Retinal pigment epithelial cell (primary cell): Measurements from ENCODE around the gene TNIK.

ENCODE experiments used
- DNase-seq: peaks from one replicate; pipeline ENCODE4 v3.0.0-alpha.2; 2010; ENCODE audit warnings: low read depth
- H3K4me3 ChIP-seq: 2 replicates; pipeline ENCODE4 v1.5.1; 2011; ENCODE audit warnings: mild to moderate bottlenecking, low read length, control low read depth, moderate library complexity
- TF ChIP-seq, protein P1 (sequence below): conservative IDR thresholded peaks from 2 replicates; pipeline ENCODE4 v1.5.1; 2011; ENCODE audit warnings: low read depth, low read length, control low read depth, inconsistent platforms

Gene TNIK

DNA sequence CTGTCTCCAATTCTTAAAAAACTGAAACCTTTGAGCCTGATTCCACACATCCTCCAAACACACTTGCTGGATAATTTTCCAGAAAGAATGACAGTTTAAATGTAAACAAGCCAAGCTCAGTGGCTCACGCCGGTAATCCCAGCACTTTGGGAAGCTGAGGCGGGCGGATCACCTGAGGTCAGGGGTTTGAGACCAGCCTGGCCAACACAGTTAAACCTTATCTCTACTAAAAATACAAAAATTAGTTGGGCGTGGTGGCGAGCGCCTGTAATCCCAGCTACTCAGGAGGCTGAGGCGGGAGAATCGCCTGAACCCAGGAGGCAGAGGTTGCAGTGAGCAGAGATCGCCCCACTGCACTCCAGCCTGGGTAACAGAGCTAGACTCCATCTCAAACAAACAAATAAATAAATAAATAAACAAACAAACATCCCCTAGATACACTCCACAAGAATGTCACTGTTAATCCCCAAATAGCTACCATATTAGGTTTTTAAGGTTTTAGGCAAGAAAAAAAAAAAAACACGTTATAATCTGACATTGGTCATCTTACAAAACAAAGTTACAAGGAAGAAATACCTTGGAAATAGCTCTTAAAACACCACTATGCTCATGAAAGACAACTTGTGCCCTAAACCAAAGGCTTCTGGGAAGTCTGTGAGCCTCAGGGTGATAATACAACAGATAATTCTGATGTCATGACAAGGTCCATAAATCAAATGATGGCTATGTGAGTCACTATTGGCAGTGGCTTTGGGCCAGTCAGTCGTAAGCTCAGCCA is 13.2 kb downstream of the TNIK start:
- no peak overlapping the region for H3K4me3 ChIP-seq
- DNase-seq = no peak
- TF ChIP-seq, protein P1, sequence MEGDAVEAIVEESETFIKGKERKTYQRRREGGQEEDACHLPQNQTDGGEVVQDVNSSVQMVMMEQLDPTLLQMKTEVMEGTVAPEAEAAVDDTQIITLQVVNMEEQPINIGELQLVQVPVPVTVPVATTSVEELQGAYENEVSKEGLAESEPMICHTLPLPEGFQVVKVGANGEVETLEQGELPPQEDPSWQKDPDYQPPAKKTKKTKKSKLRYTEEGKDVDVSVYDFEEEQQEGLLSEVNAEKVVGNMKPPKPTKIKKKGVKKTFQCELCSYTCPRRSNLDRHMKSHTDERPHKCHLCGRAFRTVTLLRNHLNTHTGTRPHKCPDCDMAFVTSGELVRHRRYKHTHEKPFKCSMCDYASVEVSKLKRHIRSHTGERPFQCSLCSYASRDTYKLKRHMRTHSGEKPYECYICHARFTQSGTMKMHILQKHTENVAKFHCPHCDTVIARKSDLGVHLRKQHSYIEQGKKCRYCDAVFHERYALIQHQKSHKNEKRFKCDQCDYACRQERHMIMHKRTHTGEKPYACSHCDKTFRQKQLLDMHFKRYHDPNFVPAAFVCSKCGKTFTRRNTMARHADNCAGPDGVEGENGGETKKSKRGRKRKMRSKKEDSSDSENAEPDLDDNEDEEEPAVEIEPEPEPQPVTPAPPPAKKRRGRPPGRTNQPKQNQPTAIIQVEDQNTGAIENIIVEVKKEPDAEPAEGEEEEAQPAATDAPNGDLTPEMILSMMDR = no peak

DNA sequence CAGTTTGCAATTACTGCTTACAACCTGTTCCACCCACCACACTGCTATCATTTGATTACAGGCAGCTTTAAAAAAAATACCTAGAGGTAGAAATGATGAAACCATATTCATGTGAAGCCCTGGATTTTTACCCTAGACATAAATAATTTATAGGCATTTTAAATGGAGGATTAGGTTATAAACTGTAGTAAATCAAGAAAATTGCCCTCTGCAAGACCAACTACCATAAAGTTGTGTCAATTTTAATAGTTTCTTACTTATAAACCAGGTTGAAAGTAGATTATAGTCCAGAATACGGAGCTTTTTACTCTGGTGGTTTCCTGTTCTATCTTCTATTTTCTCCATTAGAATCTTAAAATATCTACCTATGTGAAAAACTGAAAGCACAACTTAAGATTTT is 13.9 kb downstream of the TNIK start:
- H3K4me3 ChIP-seq = no peak overlapping the region
- TF ChIP-seq, protein P1 = no peak
- DNase-seq = no peak

DNA sequence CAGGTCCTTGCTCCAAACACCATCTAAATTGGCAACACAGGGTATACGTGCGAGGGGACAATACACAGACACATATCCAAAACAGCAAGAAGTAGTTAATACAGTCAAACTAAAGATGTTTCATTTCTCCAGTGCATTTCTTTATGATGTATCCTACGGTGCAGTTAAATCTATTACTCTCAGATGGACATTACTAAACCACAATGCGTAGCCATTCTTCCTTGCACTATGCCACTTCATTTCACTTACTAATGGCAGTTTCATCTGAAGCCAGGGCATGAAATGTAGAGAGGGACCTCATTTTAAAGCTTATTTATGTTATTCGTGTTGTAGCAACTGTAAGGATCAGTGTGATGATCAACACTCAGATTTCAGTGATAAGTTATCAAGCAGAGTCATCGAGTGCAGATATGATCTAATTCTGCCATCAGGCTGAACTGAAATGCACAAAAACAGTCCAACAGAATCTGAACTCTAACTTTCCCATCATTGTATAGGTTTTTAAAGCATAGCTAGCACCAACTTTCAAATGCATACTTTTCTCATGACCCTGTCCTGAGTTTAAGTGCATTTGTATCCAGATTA is 14.5 kb downstream of the TNIK start:
- TF ChIP-seq, protein P1 = no peak
- H3K4me3 ChIP-seq = no peak overlapping the region
- no peak for DNase-seq

DNA sequence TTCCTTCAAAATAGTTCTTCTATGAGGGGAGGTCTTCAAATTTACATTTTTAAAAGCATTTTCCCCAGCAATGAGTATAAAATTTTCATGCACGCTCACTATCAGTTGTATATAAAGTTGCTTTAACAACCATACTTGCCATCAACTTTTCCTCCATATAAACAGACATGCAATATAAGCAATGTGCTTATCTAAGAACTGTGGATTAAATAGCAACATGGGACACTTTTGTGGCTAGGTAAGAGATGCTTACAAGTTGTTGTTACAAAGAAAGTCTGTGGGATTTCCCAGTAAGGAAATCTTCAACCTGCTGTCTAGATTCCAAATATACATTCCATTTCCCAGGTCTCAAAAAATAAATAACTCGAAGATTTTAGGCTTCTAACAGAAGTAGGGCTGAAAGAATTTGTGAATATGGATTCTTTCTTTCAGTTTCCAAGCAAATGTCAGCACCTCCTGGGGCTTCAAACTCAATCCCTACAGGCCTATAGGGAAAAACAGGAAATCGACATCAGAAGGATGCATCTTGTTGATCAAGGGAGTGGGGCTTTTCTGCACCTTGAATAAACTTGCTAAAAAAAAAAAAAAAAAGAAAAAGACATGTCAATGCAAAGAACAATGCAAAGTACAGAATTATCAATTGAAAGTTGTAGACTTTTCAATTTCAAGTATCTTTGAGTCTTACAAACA is 16.1 kb downstream of the TNIK start:
- no peak overlapping the region for H3K4me3 ChIP-seq
- TF ChIP-seq, protein P1 = no peak
- DNase-seq = no peak

DNA sequence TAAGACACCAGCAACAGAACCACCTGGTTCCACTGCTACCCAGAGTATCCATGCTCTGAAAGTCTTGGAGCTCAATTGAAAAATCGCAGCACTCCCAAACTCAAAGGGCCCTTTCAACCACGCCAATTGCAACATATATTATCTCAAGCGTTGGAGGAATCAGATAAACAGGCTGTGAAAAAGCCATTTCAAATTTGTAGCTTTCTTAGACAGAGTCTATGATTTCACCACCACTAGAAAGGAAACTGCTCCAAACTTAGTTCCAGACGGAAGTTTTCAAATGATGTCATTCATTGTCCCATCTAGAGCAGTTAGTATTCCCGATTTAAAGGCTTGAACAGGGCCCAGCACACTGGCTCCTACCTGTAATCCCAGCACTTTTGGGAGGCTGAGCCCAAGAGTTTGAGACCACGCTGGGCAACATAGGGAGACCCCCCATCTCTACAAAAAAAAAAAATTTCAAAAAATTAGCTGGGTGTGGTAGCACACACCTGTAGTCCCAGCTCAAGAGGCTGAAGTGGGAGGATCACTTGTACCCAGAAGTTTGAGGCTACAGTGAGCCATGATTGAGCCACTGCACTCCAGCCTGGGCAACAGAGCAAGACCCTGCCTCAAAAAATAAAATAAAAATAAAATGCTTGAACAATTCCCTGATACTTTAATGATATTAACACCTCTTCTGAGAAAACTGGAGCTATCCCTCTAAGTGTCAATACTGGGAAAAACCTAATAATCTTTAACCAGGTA is 16.8 kb downstream of the TNIK start:
- TF ChIP-seq, protein P1 = no peak
- no peak overlapping the region for H3K4me3 ChIP-seq
- no peak for DNase-seq

DNA sequence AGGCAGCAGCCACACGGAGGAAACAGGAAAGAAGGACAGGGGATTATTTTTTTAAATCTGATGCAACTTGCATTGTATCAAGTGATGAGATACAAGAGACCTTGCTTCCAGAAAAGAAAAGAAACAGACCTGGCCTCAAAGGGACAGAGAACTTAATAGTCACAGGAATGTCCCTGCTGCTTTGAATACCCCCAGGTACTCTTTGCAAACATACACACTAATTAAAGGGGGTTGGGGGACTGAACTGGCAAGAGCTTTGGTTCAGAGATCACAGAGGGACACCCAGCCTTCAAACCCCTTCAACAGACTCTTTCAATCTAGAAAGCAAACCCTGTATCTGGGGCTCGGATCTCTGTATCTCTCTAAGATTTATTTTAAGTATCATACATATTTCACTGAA is 18.0 kb downstream of the TNIK start:
- DNase-seq = no peak
- TF ChIP-seq, protein P1 = no peak

More for the DNA sequence above, 18.0 kb downstream of the TNIK start:
- H3K4me3 ChIP-seq = no peak overlapping the region
